Transverse colon (tissue), 3 donors: ENCODE measurements around the gene RHOU.

Experiments
- EP300 ChIP-seq: sonication (generic); formaldehyde crosslinking; IDR thresholded peaks from one replicate; pipeline ENCODE4 v1.6.1; 2017; ENCODE audit warnings: antibody characterized with exemption, low read depth
- TF ChIP-seq, protein P1 (sequence below), 5 experiments: fragments of 200-600 bp in 3 of 5; fragments of 450-650 bp in 2 of 5; sonication (generic) in 3 of 5; IDR thresholded peaks; 1 replicate in 2 of 5; 2 replicates in 3 of 5; pipeline ENCODE4 v1.5.1; 2016 to 2017; ENCODE audit warnings: antibody characterized with exemption in 5 of 5, inconsistent platforms in 3 of 5, mild to moderate bottlenecking in 2 of 5, moderate library complexity in 1 of 5

DNA sequence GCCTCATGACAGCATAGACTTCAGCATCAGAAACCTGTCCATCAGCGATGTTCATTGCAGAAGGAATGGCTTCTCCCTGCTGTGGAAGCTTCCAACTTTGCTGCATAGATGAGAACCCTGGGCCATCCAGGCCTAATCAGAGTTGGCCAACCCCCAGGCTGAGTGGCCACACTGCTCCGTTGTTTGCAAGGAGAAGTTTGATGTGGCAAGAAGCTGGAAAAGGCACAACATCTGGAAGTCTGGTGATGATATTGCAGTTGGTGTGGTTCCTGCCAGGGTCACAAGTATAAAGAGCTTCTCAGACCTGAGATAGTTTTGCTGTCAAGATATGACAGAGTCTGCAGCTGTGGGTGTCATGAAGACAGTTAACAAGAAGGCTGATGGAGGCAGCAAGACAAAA, 41.2 kb downstream of the RHOU start:
- no peak for TF ChIP-seq EP300
- TF ChIP-seq, protein P1, sequence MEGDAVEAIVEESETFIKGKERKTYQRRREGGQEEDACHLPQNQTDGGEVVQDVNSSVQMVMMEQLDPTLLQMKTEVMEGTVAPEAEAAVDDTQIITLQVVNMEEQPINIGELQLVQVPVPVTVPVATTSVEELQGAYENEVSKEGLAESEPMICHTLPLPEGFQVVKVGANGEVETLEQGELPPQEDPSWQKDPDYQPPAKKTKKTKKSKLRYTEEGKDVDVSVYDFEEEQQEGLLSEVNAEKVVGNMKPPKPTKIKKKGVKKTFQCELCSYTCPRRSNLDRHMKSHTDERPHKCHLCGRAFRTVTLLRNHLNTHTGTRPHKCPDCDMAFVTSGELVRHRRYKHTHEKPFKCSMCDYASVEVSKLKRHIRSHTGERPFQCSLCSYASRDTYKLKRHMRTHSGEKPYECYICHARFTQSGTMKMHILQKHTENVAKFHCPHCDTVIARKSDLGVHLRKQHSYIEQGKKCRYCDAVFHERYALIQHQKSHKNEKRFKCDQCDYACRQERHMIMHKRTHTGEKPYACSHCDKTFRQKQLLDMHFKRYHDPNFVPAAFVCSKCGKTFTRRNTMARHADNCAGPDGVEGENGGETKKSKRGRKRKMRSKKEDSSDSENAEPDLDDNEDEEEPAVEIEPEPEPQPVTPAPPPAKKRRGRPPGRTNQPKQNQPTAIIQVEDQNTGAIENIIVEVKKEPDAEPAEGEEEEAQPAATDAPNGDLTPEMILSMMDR (IDR thresholded peaks at IDR 0.05), result no peak
